ENCODE results near the gene POPDC2. TPM values are rescaled to one million over a fixed set of nuclear protein-coding genes. Genes with fewer than 3 reads are reported as not detected.

POPDC2 gene
- total RNA-seq, 2 donors from 2014 or later: 0.95 to 1.6 TPM

DNA sequence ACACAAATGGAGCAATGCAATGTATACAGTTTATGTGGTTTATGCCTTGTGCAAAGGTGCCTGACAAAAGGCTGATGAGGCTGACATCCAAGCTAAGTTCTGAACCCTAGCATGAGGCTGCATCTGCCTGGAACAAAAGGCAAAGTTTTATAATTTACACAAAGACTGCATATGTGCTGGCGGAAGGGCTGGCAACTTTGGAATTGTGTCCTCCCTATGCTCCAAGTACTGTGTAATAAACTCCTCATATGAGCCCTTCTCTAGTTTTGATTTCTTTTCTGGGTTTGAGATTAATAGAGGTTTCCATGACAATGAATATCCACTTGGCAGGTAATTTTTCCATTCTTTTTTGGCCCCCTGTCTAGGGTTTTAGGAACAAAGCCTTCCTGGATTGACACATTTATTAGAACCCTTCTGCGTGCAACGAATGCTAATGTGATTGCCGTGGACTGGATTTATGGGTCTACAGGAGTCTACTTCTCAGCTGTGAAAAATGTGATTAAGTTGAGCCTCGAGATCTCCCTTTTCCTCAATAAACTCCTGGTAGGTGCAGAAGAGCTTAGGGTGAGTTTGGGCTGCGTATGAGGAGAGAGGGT lies 51.9 kb downstream of the POPDC2 start:
- Histone ChIP-seq H3K9me3 (ENCODE audit: control insufficient read depth, low read length) (no peaks in the 10 kb centered on the region), H3K27ac (ENCODE audit: low read depth, low read length) (peak overlapping the region; percentile 85), H3K4me3 (ENCODE audit: low read length) (no peak overlapping the region), H3K9ac (ENCODE audit: extremely low read depth, low read length, poor library complexity, severe bottlenecking) (no peak overlapping the region), H3K27me3 (ENCODE audit: control insufficient read depth, insufficient read depth, low read length, poor library complexity, severe bottlenecking) (no peaks in the 10 kb centered on the region), H3K36me3 (ENCODE audit: control insufficient read depth, insufficient read depth, low read length) (no peaks in the 10 kb centered on the region), H3K4me1 (ENCODE audit: control insufficient read depth, insufficient read depth, low read length) (peaks cover 4% of the 10 kb centered on the region)
- Mint-ChIP-seq H3K36me3 (ENCODE audit: low read depth) (no peaks in the 10 kb centered on the region), H3K4me1 (peaks cover 7% of the 10 kb centered on the region), H3K27me3 (ENCODE audit: insufficient read depth) (no peaks in the 10 kb centered on the region), H3K4me3 (no peak overlapping the region), H3K27ac (no peak overlapping the region), H3K9me3 (peaks cover 4% of the 10 kb centered on the region)
- TF ChIP-seq, protein P1, sequence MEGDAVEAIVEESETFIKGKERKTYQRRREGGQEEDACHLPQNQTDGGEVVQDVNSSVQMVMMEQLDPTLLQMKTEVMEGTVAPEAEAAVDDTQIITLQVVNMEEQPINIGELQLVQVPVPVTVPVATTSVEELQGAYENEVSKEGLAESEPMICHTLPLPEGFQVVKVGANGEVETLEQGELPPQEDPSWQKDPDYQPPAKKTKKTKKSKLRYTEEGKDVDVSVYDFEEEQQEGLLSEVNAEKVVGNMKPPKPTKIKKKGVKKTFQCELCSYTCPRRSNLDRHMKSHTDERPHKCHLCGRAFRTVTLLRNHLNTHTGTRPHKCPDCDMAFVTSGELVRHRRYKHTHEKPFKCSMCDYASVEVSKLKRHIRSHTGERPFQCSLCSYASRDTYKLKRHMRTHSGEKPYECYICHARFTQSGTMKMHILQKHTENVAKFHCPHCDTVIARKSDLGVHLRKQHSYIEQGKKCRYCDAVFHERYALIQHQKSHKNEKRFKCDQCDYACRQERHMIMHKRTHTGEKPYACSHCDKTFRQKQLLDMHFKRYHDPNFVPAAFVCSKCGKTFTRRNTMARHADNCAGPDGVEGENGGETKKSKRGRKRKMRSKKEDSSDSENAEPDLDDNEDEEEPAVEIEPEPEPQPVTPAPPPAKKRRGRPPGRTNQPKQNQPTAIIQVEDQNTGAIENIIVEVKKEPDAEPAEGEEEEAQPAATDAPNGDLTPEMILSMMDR (conservative IDR thresholded peaks at IDR 0.05): no peak
- DNase-seq: no peak
- WGBS, 2 experiments (ENCODE audit: insufficient coverage in 1 of 2, insufficient read length in 1 of 2): 91 to 93% methylated on average over 4 to 6 of the region's 6 CpGs

DNA sequence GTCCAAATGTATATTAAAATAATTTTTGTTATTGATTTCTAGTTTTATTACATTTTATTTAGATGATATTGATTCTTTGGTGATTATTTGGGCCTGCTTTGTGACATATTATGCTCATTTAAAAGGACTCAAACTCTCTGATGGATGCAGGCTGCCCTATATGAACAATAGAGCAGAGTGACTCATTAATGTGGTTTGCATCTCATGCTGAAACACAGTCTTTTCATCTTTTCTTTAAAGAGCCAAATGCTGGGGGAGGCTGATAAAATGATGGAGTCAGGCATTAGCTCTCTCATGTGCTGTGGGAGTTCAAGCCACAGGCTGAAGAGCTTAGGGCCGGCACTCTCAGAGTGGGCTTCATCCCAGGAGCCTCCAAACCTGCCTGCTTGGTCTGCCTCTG lies 55.5 kb downstream of the POPDC2 start:
- Histone ChIP-seq H3K36me3 (ENCODE audit: control insufficient read depth, insufficient read depth, low read length) (no peaks in the 10 kb centered on the region), H3K4me1 (ENCODE audit: control insufficient read depth, insufficient read depth, low read length) (peaks cover 9% of the 10 kb centered on the region), H3K9me3 (ENCODE audit: control insufficient read depth, low read length) (no peaks in the 10 kb centered on the region), H3K27ac (ENCODE audit: low read depth, low read length) (no peak overlapping the region), H3K4me3 (ENCODE audit: low read length) (no peak overlapping the region), H3K27me3 (ENCODE audit: control insufficient read depth, insufficient read depth, low read length, poor library complexity, severe bottlenecking) (no peaks in the 10 kb centered on the region), H3K9ac (ENCODE audit: extremely low read depth, low read length, poor library complexity, severe bottlenecking) (no peak overlapping the region)
- Mint-ChIP-seq H3K36me3 (ENCODE audit: low read depth) (no peaks in the 10 kb centered on the region), H3K9me3 (no peaks in the 10 kb centered on the region), H3K27ac (no peak overlapping the region), H3K4me1 (peaks cover 21% of the 10 kb centered on the region), H3K27me3 (ENCODE audit: insufficient read depth) (no peaks in the 10 kb centered on the region), H3K4me3 (no peak overlapping the region)
- no peak for DNase-seq
- TF ChIP-seq, protein P1 (conservative IDR thresholded peaks at IDR 0.05): no peak
- 90% methylated on average over 1 of the region's 1 CpG; no CpG with 5 or more reads in 1 of the 2 experiments for WGBS, 2 experiments (ENCODE audit: insufficient coverage in 1 of 2, insufficient read length in 1 of 2)

DNA sequence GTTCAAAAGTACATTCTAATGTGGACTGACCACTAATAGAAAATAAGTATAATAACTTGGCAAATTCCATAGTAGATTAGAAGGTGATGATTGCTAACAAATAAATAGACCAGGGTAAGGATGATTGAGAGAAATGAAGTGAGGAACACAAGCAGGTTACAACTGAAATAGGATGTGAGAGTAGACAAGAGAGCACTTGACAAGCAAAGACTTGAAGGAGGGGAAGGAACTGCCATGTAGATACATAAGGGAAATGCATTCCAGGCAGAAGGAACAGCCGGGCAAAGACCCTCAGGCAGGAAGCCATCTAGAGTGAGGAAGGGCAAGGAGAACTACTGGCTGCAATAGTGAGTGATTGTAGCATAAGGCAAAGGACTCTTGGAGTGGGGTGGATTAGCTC lies 57.7 kb downstream of the POPDC2 start:
- no peak for DNase-seq
- H3K4me3 Mint-ChIP-seq: no peak overlapping the region
- H3K27ac ChIP-seq (ENCODE audit: low read depth, low read length): no peak overlapping the region
- H3K9me3 ChIP-seq (ENCODE audit: control insufficient read depth, low read length): no peaks in the 10 kb centered on the region
- H3K4me1 Mint-ChIP-seq: peaks cover 30% of the 10 kb centered on the region
- no peaks in the 10 kb centered on the region for H3K27me3 Mint-ChIP-seq (ENCODE audit: insufficient read depth)
- no peak overlapping the region for H3K4me3 ChIP-seq (ENCODE audit: low read length)
- no peaks in the 10 kb centered on the region for H3K36me3 Mint-ChIP-seq (ENCODE audit: low read depth)
- no peak overlapping the region for H3K9ac ChIP-seq (ENCODE audit: extremely low read depth, low read length, poor library complexity, severe bottlenecking)
- WGBS, 2 experiments (ENCODE audit: insufficient coverage in 1 of 2, insufficient read length in 1 of 2): 92 to 100% methylated on average over 1 of the region's 1 CpG
- TF ChIP-seq, protein P1 (conservative IDR thresholded peaks at IDR 0.05): no peak
- no peak overlapping the region for H3K27ac Mint-ChIP-seq
- H3K9me3 Mint-ChIP-seq: no peaks in the 10 kb centered on the region
- H3K4me1 ChIP-seq (ENCODE audit: control insufficient read depth, insufficient read depth, low read length): peaks cover 8% of the 10 kb centered on the region
- no peaks in the 10 kb centered on the region for H3K27me3 ChIP-seq (ENCODE audit: control insufficient read depth, insufficient read depth, low read length, poor library complexity, severe bottlenecking)
- H3K36me3 ChIP-seq (ENCODE audit: control insufficient read depth, insufficient read depth, low read length): no peaks in the 10 kb centered on the region

Measured in endodermal cell (in vitro differentiated cells).